ENCODE results near the gene ME3.

ME3 gene

GRCh38 chr11:86670911-86671310 is 1.5 kb downstream of the ME3 start:
- no peak for DNase-seq (ENCODE audit: low read depth)
- H3K4me3 ChIP-seq (ENCODE audit: low read depth, low read length) = no peak overlapping the region
- TF ChIP-seq, protein P1, sequence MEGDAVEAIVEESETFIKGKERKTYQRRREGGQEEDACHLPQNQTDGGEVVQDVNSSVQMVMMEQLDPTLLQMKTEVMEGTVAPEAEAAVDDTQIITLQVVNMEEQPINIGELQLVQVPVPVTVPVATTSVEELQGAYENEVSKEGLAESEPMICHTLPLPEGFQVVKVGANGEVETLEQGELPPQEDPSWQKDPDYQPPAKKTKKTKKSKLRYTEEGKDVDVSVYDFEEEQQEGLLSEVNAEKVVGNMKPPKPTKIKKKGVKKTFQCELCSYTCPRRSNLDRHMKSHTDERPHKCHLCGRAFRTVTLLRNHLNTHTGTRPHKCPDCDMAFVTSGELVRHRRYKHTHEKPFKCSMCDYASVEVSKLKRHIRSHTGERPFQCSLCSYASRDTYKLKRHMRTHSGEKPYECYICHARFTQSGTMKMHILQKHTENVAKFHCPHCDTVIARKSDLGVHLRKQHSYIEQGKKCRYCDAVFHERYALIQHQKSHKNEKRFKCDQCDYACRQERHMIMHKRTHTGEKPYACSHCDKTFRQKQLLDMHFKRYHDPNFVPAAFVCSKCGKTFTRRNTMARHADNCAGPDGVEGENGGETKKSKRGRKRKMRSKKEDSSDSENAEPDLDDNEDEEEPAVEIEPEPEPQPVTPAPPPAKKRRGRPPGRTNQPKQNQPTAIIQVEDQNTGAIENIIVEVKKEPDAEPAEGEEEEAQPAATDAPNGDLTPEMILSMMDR (IDR thresholded peaks at IDR 0.05; ENCODE audit: low read depth, low read length, missing control alignments) = no peak

DNA sequence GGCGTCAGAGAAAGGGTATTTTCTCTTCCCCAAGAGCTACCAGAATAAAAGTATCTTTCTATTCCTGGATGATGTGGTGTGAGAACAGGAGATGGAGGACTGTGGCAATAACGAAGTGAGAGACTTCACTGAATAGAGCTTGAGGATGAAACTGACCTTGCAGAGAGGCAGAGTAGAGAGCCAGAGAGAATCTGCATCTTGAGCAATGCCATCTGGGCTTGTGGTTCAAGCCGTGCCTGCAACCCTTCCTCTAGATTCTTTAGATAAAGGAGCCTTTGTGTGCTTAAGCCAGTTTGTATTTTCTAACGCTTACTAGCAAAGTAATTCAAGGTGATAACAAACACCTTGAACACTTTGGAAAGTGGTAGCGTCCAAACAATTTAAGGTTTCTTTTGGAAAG is 2.2 kb downstream of the ME3 start:
- no peak for DNase-seq (ENCODE audit: low read depth)
- H3K4me3 ChIP-seq (ENCODE audit: low read depth, low read length) = no peak overlapping the region
- TF ChIP-seq, protein P1 (IDR thresholded peaks at IDR 0.05; ENCODE audit: low read depth, low read length, missing control alignments) = no peak

DNA sequence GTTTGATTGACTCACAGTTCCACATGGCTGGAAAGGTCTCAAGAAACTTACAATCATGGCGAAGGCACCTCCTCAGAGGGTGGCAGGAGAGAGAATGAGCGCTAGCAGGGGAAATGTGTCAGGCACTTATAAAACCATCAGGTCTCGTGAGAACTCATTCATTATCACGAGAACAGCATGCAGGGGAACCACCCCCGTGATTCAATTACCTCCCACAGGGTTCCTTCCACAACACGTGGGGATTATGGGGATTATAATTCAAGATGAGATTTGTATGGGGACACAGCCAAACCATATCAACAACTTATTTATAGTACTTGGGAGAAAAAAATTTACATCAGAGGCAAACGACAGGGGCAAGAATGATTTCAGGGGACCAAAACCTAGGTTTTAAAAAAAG is 3.0 kb downstream of the ME3 start:
- TF ChIP-seq, protein P1 (IDR thresholded peaks at IDR 0.05; ENCODE audit: low read depth, low read length, missing control alignments) = no peak
- H3K4me3 ChIP-seq (ENCODE audit: low read depth, low read length) = no peak overlapping the region
- no peak for DNase-seq (ENCODE audit: low read depth)

DNA sequence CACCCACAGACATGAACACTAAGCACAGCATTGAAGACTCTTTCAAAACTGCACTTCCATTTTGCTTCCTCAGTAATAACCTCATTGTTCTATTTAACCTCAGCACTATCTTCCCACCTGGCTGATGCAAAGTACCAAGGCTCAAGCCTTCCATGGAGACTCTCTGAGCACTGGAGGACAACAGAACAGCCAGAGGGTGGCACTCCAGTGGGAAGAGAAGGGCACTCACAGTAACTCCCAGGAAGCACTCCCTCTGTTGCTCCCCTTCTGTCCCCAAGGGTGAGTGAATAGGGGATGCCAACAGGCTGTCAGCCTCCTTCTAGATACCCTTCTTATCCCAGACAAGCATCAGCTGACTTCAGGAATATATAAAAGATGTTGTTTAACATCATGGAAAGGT is 3.5 kb downstream of the ME3 start:
- no peak for DNase-seq (ENCODE audit: low read depth)
- H3K4me3 ChIP-seq (ENCODE audit: low read depth, low read length) = no peak overlapping the region
- TF ChIP-seq, protein P1 (IDR thresholded peaks at IDR 0.05; ENCODE audit: low read depth, low read length, missing control alignments) = no peak

- TF ChIP-seq, protein P1 (IDR thresholded peaks at IDR 0.05; ENCODE audit: low read depth, low read length, missing control alignments) = no peak
- no peak for DNase-seq (ENCODE audit: low read depth)
- H3K4me3 ChIP-seq (ENCODE audit: low read depth, low read length) = no peak overlapping the region
These were observed 6.2 kb downstream of the ME3 start for GRCh38 chr11:86666193-86666592.

GRCh38 chr11:86664930-86665329 is 7.5 kb downstream of the ME3 start:
- no peak overlapping the region for H3K4me3 ChIP-seq (ENCODE audit: low read depth, low read length)
- TF ChIP-seq, protein P1 (IDR thresholded peaks at IDR 0.05; ENCODE audit: low read depth, low read length, missing control alignments) = no peak
- DNase-seq (ENCODE audit: low read depth) = no peak

DNA sequence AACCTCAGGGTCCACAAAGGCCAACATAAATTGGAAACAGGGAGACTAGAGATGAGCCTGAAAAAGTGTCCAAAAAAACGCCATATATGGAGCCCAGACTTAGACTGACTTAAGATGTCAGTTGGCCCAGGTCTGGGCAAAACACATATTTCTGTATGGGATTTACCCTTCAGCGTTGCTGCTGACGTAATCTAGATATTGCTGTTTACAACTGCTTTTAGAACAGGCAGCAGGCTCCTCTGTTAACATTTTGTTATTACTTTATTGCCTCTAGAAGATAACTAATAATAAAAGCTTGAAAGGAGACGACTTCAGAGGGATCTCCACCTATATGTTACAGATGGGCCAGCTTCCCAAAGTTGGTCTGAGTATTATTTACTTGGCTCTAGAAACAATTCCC is 8.7 kb downstream of the ME3 start:
- DNase-seq (ENCODE audit: low read depth) = no peak
- H3K4me3 ChIP-seq (ENCODE audit: low read depth, low read length) = no peak overlapping the region
- TF ChIP-seq, protein P1 (IDR thresholded peaks at IDR 0.05; ENCODE audit: low read depth, low read length, missing control alignments) = no peak
